ENCODE results near the gene MIPEP.

MIPEP gene

DNA sequence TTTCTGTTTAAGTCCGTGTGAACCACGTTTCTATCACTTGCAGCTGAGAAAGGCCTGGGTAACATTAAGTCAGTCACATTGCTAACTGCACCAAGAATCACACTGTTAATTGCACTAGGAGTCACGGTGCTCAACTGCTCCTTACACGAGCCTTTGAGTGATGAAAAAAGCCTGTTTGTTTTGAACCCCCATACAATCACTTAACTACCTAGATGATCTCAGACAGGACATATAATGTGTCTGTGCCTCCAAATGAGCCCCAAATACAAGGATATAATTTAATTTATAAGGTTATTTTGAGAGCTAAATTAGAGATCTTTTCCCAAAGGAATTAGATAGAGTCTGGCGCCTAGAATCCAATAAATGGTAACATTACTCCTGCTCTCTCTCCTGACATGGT, 84.1 kb downstream of the MIPEP start:
- DNase-seq: no peak

GRCh38 chr13:23804166-23804565, 85.0 kb downstream of the MIPEP start:
- DNase-seq: no peak

DNA sequence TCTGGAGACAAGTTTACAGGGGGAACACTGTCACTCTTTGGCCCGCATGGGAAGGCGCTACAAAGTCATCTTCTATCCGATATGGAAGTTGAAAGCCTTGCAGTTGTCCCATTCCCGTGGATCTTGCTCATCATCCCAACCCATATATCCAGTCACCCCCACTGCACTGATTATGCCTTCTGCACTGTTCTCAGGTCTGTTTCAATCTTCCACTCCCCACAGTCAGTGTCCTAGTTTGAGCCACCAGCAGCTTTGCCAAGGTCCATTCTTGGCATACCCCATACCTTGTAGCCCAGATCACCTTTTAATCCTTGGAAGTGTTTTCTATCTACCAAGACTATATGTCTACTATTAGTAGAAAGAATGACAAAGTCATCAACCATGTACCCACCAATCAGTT, 88.1 kb downstream of the MIPEP start:
- DNase-seq: no peak

DNA sequence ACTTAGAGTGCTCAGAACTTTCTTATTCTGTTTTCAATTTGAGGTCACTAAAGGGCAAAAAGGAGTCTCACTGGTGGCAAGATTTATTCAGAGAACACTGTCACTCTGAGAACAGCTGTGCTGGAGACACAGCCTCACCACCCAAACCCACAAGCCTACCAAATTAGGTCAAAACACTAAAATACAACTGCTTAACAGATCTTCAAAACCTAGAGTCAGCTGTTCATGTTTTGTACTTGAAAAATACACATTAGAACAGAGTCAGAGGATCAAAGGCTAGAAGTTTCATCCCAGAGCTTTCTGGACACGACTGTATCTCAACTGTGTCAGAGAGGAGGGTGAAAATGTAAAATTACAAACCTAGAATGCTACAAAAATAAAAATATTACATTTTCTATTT, 89.3 kb downstream of the MIPEP start:
- no peak for DNase-seq

DNA sequence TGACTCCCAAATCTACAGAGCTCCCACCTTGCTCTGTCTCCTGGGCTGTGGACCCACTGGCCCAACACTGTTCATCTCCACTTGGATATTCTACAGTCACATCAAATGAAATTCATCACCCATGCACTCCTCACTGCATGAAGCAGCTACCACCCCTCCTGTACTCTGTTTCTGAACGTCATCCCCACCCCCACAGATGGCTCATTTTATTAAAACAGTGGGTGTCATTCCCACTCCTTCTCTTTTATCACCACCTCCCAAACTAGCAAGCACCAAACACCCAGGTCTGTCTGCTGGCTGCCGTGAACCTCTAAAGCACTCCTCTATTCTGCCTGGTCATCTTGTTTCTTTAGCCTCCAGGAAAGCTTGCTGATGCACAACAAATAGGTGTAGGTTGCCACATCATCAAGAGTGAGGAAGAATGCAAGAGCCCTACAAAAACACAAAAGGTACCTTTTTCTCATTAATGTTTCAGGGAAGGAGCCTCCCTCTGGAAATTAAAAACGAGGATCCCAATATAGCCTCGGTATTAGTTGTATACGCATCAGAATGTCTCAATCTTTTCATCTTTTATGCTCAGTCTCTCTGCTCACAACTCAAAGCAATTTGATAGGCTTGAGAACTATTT, 91.8 kb downstream of the MIPEP start:
- no peak for DNase-seq

GRCh38 chr13:23796551-23796950, 92.6 kb downstream of the MIPEP start:
- no peak for DNase-seq

- no peak for DNase-seq
Measured at GRCh38 chr13:23794267-23795161, 94.7 kb downstream of the MIPEP start.

GRCh38 chr13:23793711-23794110, 95.5 kb downstream of the MIPEP start:
- DNase-seq: no peak

GRCh38 chr13:23792680-23793079, 96.5 kb downstream of the MIPEP start:
- no peak for DNase-seq

- peak; percentile 23 for DNase-seq
Measured at GRCh38 chr13:23790577-23791170, 98.5 kb downstream of the MIPEP start.

GRCh38 chr13:23789576-23790346, 99.4 kb downstream of the MIPEP start:
- no peak for DNase-seq

DNA sequence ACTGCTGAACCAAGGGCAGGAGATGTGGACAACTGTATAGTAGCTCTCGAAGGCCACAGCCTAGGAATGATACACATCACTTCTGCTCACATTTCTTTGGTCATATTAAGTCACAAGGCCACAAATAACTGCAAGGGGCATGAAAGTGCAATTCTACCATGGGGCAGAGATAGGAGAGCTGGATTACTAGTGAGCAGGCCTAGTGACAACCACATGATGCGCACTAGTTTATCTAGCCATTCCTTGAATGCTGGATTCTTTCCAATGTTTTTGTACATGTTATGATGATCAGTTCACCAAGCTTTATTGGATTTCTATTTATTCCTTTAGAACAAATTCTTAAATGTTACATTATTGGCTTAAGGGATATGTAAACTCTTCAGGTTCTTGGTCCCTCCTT, 100.7 kb downstream of the MIPEP start:
- DNase-seq: no peak

GRCh38 chr13:23787464-23787863, 101.7 kb downstream of the MIPEP start:
- DNase-seq: no peak

- DNase-seq: no peak
Measured at GRCh38 chr13:23786607-23787006, 102.6 kb downstream of the MIPEP start.

DNA sequence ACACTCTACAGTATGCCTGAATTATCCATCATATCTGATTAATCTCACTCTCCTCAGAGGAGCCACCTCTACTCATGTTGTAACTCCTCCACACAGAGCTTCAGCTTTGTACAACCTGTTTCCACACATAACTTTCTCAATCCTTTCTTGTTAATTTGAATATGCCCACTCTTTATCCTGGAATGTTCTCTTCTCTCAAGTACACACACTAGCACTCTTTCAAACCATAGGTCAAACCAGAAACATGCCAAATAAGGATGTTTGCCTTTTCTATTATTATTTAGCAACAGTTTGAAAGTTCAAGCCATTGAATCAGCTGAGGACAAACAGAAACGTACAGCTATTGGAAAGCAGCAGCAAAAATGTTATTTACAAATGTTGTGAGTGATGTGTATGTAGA, 110.3 kb downstream of the MIPEP start:
- DNase-seq: no peak

- no peak for DNase-seq
Measured at GRCh38 chr13:23778002-23778652, 111.1 kb downstream of the MIPEP start.

GRCh38 chr13:23777575-23777870, 111.7 kb downstream of the MIPEP start:
- no peak for DNase-seq

GRCh38 chr13:23776698-23777574, 112.3 kb downstream of the MIPEP start:
- DNase-seq: no peak

DNA sequence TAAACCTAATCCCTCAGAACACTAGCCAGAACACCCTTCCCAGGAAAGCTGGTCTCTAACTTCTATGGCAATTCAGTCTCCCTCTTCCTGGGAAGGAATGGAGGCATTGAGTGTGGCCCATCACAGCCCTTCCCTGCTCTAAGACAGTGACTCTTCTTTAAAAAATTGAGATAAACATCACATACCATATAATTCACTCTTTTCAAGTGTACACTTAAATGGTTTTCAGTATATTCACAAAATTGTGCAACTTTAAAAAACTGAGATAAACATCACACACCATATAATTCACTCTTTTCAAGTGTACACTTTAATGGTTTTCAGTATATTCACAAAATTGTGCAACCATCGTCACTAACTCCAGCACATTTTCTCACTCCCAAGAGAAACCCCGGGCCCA, 116.5 kb downstream of the MIPEP start:
- no peak for DNase-seq

- DNase-seq: no peak
Measured at GRCh38 chr13:23771956-23772355, 117.2 kb downstream of the MIPEP start.

DNA sequence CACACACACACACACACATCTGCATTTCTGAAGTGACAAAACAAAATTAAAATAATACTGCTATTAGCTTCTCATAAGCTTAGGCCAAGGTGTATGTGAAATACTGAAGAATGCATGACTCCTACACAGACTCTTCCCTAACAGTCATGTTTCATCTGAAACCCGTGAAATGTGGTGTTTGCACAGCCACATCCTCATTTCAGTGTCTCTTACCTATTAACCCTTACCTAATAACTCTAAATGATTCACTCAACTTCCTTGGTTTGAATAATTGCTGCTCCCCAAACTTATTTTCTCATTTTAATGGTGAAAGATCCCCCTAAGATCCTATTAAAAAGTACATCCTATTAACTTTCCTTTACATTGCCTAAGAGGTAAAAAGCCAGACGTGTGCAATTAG, 117.6 kb downstream of the MIPEP start:
- no peak for DNase-seq

DNA sequence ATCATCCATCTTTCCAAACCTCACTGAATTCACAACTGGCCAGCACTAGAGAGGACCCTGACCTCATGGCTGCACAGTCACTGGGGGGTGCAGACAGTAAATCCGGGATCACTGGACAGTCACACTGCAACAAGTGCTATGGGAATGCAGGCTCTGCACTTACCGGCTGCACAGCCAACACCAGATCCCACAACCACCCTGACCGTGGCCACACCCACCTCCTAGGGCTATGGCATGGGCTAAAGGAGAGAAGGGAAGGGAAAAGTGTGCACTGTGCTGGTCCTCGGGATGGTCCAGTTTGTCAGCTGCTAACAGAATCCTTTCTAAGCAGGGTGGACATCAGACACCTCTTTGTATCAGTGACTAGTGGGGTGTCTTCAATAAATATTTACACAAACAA, 118.2 kb downstream of the MIPEP start:
- DNase-seq: no peak
